Caki2 (cell line): Measurements from ENCODE around the gene AKIP1. TPM values are rescaled to one million over a fixed set of nuclear protein-coding genes. Genes with fewer than 3 reads are reported as not detected.
"Not testable (repeated sequence)": the region's sequence is repeated elsewhere in the genome, so short reads cannot be mapped to it uniquely, and the experiment has no call there.

ENCODE experiments used
- DNase-seq: peaks from one replicate; pipeline ENCODE4 v3.0.0-alpha.2; 2015; ENCODE audit warnings: low read depth
- in situ Hi-C: cut with HindIII; loops from 2 replicates; pipeline ENCODE4 v1.10.0; 2016; ENCODE audit warnings: low sequenced_read_pairs, low pct_unique_long_range_greater_than_20kb, mixed read lengths
- total RNA-seq: library from RNA; depleted of rRNA; stranded (reverse); fragments of >200 nt; shearing (Covaris generic); gene quantifications from 2 replicates; pipeline ENCODE4 v1.2.3, GENCODE V29; 2014; ENCODE audit warnings: low replicate concordance

Gene AKIP1
- total RNA-seq, 1 experiment from 2014 or later, result 69.0 TPM

DNA sequence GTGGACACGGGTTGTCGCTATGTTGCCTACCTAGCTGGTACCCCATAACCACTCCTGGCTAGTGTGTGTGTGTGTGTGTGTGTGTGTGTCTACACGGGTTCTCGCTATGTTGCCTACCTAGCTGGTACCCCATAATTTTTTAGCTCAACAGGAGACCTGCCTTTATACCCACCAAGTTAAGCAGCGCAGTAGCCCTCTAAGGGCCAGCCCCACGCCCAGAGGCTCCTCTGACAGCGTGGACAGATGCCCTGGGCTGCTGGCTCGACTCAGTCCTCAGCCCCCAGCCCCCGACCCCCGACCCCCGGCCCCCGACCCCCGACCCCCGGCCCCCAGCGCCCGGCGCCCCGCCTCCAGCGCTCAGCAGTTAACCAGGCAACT is 351 bp upstream of the AKIP1 start:
- in situ Hi-C loops, result no loop called here
- DNase-seq, result no peak

DNA sequence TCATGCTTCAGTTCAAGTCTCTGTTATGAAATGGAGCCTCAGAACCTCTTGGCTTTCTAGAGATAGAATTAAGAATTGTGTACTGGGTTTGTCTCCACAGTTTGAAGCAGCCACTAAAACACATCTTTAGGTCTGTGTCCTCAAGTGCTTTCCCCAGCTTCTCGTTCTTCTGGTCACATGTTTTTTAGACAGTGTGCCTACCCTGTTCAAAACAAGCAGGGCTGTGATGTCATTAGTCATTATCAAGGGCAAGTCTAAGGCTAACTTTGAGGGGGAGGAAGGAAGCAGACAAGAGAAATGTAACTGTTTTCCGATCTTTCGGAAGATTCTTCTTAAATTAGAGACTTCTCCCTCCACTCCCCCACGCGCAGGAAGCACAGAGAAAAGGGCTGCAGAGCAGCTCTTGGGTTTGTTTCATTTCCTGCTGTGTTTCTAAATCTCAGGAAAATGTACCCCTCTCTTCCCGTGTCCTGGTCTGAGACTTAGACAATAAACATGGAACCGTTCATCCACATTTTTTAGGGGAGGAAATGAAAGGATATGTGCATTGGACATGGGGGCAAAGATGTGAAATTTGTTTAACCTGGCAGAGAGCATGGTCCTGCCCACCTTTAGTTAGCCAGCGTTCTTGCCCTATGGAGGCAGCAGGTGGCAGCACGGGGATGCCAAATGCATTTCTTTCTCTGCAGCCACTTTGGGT is 3.1 kb downstream of the AKIP1 start:
- in situ Hi-C loops, result no loop called here
- DNase-seq, result peak; percentile 19

DNA sequence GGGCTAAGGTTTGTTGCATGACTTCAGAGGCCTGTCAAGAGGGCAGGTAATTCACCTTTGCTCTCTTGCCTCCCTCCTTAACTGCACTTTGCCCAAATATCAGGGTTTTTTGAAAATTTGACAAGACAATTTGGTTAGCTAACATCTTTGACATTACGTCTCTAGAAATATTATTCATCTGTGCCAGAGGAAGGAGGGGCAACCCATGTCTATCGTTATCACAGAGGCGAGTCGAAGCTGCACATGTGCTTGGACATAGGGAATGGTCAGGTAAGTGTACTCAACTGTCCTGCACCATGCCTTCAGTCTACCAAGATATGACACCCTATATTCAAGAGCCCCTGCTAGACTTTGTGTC is 3.7 kb downstream of the AKIP1 start:
- in situ Hi-C loops, result no loop called here
- no peak for DNase-seq

DNA sequence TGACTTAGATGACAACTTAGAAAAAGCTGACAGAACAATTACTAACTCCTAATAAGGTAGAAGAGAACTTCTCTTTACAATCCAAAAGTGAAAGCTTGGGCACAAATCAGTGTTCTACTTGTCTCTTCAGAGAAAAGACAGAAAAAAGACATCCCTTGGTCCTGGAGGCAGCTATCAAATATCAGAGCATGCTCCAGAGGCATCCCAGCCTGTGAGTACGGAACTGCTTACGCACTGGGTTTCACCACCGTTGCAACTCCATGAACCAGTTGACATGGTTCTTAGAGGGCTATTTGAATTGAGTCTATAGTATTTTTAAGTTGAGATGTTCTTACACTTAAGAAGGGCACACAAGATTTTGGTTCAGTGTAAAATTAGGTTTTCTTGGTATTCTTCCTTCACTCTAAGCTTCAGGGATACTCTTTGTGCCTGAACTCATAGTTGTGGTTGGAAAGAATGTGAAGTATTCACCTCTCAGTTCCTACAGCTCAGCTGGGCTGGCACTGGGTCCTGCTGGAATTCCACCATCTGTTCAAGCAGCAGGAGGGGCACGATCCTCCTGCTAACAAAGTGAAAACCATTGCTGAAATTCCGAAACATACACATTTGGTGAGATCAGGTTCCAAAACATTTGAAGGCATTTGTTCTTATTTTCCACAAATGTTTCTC is 6.3 kb downstream of the AKIP1 start:
- in situ Hi-C loops, result no loop called here
- peak; percentile 29 for DNase-seq

DNA sequence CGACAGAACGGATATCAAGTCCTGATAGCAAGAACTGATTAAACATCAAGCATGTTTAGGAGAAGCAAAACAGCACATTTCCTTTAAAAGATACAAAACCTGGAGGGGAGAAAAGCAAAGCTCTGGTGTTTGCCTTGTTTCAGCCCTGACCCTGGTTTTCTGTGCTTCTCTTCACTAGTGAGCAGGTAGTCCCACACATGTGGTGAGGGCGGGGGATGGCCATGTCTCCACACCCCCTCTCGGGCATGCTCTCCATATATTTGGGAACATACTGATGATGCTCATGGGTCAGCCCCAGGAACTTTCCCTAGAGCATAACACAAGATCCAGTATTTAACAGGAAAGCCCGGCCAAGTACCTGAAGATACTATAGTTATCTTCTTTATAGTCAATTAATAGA is 11.7 kb downstream of the AKIP1 start:
- no peak for DNase-seq
- in situ Hi-C loops, result no loop called here

DNA sequence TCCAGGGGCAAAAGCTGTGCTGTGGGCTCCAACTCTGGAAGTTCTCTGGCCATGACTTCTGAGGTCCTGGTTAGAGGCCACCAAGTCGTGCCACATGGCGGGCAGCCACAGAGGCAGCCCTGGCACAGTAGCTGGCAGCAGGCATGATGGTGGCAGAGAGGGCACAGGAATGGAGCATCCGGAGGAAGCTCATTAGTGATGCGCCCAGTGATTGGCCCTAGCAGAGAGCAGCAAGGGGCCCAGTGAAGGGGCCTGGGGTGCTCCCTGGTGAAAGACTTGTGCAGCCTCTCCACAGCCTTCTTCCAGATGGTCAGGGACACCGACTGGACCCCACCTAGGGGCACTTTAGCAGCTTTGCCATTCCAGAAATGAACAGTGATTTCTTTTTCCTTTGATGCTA is 14.7 kb downstream of the AKIP1 start:
- in situ Hi-C loops, result no loop called here
- no peak for DNase-seq

DNA sequence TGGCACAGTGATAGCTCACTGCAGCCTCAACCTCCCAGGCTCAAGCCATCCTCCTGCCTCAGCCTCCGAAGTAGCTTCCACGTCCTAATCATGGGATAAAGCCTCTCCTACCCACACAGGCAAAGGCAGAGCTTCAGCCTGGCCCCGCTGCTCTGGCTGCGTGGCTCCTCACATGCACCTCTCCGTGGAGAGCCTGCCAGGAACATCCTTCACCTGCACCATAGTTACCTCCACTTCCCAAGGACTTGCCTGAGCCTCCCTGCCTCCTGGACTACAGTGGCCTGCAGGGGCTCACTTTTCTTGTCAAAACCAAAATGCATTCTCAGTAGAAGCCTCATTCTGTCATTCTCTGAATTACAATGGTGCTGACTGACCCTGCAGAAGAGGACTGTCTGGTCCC is 15.2 kb downstream of the AKIP1 start:
- in situ Hi-C loops, result no loop called here
- no peak for DNase-seq

DNA sequence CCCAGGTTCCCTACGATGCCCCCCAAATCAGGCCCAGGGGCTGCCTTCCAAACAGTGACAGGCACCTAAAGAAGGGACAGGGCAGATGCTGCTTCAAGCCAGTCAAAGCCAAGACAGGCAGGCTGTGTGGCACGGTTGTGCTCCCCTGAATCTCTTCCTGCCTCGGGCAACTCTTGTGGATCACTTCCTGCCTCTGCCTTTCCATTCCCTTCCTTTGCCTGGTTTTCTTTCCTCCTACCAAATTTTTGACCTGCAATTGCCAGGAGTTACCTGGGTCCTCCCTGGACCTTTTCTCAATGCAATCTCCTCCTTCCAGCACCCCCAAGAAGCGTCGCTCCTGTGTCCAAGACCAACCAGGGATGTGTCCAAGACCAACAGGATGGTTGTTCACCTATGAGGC is 16.2 kb downstream of the AKIP1 start:
- in situ Hi-C loops, result no loop called here
- no peak for DNase-seq

DNA sequence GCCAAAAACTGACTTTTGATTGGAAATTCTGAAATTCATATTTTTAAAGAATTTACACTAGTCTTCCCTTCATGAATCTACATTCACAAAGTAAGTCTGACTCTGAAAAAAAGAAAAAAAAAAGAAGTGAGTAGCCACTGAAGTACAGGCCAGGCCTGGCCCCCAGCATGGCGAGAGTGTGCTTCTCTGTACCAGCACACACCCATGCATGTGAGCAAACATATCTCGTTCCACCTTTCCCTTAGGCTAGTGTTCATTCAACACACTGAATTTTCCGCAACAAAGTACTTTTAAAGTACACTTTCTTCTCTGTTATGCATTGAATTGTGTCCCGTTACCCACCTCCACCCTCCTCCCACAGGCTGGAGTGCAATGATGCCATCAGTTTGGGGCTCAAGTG is 17.2 kb downstream of the AKIP1 start:
- in situ Hi-C loops, result no loop called here
- no peak for DNase-seq

DNA sequence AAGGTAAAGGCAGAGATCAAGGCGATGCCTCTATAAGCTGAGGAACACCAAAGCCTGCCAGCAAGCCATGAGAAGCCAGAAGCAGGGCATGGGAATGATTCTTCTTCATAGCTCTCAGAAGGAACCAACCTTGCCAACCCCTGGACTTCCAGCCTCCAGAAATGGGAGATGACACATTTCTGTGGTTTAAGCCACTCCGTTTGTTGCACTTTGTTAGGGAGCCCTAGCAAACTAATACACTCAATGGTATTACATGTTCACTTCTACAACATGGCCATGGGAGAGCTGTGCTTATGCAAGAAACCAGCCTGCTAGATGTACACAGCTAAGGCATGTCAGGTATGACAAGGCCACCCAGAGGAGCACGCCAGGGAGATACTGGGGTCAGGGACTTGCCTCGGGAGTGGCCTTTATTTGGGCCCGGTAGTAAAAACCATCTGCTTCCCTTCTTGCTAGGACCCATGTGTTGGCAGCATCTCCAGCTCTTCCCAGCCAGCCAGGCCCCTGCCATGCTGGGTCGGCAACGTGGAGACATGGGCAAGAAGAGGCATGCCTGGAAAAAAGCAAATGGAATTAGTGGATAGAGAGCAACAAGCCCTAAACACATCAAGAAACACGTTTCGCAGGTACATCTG is 18.1 kb downstream of the AKIP1 start:
- in situ Hi-C loops, result no loop called here
- DNase-seq, result no peak

DNA sequence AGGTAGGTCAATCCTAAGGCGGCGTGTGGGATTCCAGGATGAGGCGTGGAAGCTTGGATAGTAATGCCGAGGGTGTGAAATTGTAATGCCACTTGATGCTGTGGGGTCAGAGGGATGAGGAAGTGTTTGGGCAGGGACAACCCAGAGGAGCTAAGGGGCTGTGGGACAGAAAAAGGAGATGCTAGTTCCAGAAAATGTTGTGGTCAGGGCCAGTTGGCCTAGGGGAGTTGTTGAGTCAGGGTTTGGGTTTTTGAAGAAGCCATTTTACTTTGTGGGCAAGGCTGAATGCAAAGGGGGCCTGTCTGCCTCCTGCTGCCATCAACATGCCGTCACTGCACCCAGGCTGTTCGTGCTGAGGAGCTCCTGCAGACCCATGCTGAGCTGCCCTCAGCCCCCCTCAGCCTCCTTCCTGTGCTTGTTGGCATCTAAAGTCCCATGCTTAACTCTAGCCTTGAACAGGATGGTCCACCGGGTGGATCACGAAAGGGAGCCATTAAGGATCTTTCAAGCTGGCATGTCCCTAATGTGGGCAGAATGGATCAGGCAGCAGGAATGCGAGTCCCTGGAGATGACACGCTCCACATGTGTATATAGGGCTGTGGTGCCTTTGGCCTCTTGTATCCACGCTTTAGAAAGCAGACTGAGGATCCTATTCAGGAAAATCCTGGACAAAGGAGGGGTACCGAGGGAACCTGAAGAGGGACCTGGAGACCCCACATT is 19.6 kb downstream of the AKIP1 start:
- in situ Hi-C loops, result no loop called here
- no peak for DNase-seq

DNA sequence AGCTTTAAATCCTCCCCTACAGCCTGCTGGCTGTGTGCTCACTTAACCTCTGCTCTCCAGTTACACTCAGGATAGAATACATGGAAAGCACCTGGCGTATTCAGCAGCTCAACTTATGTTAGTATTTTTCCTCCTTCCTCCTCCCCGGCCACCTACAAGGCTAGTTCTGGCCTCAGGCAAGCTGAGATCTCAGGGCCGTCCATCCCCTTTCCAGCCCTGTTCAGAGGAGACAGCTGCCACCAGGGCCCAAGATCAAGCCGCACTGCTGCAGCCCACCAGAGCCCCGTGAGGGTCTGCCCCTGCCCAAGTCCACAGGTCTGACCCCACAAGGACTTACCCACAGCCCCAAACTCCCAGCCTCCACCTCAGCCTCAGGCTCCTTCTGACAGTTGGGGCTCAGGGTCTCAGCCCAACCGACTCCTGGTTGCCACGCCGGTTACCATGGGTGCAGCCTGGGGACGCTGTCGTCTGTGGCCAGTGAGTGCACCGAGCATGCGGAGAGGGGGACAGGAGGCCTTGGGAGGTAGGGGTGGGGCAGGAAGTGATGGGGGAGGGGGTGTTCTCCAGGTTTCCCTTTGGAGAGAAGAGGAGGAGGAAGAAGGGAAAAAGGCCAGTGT is 21.7 kb downstream of the AKIP1 start, which contains the start of gene C11orf16:
TSS of gene C11orf16 (minus strand) at position 384 of the 617 bp plus-strand sequence. CDS start 639 bp downstream, outside the sequence.
- in situ Hi-C loops, result no loop called here
- no peak for DNase-seq

DNA sequence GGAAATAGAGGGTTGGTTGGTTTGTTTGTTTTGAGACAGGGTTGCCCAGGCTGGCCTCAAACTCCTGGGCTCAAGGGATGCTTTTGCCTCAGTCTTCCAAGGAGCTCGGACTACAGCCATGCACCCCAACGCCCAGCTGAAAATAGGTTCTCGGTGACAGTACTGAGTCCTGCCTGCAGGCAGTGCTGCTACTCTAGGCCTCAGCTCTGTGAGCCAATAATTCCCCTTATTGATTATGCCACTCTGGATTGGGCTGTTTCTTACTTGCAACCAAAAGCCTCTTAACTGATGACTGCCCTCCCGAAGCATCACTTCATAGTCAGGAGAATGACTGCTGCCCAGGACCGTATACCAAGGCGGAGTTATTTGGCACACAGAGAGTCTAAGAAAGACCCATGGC is 22.9 kb downstream of the AKIP1 start:
- no peak for DNase-seq
- in situ Hi-C loops, result no loop called here

DNA sequence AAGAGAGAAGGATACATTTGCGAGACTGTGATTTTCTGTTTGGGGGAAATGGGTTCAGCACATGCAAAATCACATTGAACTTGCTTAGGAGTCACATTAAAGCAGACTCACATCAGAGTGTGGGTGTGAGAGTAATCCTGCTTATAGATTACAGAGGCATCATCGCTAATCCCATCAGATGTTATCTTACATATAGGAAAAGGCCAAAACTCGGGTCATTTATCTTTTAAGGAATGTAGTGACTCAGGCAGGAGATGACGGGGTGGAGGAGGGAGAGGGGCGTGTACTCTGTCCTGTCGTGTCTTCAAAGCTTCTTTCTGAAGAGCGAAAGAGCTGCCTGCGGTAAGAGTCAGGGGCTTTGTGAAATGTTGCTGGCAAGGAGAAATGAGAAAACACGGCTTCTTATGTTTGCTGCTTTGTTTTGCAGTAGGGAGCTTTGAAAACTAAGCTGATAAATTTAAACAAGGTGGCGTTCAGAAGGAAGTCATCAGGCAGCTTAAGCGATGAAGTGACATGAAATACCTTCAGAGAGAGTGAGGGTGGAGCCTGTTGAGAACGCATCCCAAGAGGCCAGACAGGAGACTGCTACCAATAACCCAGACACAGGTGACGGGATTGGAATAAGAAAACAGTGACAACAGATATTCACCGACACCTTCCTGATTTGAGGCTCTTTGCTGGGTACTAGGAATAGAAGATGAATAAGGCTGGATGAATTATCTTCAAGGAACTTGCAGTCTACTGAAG is 23.9 kb downstream of the AKIP1 start:
- in situ Hi-C loops, result no loop called here
- DNase-seq, result no peak

DNA sequence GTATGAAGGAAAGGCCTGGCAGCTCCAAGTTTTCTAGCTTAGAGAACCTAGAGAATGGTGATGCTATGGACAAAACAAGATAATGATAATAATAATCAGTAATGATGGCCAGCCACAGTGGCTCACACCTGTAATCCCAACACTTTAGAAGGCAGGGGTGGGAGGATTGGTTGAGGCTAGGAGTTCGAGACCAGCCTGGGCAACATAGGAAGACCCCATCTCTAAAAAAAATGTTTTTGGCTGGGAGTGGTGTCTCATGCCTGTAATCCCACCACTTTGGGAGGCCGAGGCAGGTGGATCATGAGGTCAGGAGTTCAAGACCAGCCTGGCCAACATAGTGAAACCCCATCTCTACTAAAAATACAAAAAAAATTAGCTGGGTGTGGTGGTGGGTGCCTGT is 24.8 kb downstream of the AKIP1 start:
- DNase-seq, in situ Hi-C loops: not testable (repeated sequence)

DNA sequence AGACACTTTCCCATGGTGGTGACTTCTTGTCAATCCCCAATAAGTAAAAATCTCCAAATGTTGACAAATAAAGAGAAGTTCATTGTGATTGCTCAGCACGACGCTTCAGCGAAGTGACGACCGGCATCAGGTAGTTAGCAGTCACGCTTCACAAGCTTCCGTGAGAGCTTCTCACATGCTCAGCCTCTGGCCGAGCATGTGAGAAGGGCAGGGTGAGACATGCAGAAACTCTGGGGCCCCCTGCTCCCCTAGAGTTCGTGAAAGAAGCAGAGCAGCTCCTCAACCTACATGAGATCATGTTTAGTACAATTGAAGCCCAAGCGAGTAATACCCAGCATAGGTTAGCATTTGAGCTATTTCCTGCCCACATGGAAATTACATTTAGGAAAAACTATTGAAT is 26.2 kb downstream of the AKIP1 start:
- no peak for DNase-seq
- in situ Hi-C loops, result no loop called here

DNA sequence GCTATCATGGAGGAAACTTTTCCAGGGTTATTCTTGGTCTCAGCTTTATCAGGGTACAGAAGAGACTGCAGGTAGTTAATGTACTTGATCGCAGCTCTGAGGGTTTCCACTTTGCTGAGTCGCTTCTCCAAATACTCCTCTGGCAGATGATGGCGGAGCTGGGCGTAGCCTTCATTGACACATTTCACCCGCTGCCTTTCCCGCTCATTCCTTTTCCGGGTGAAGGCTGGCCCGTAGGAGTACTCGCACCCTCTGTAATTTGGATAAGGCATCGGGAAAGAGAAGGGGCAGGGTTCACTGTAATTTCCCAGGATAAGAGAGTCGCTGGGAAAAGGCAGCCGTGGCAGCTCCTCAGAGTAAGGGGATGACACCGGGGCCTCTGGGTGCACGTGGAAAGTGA is 26.7 kb downstream of the AKIP1 start:
- DNase-seq, result no peak
- in situ Hi-C loops, result no loop called here
